H1 (cell line): ENCODE data around the gene IQGAP3. TPM values are rescaled to one million over a fixed set of nuclear protein-coding genes. Genes with fewer than 3 reads are reported as not detected.
A peak's percentile ranks its signal among the peaks of the same experiment; 100 is the strongest.

Source experiments
- CTCF ChIA-PET: fragments of 300-600 bp; sonication (Branson Sonifier 250); formaldehyde crosslinking; loops from one replicate; lab custom pipeline; 2021; ENCODE audit not compliant: partially characterized antibody; lab: Charles Lee
- POLR2A ChIA-PET: fragments of 300-600 bp; sonication (Branson Sonifier 250); formaldehyde crosslinking; loops from one replicate; lab custom pipeline; 2021; ENCODE audit warnings: inconsistent platforms; ENCODE audit not compliant: partially characterized antibody; lab: Charles Lee
- DNase-seq, 2 experiments: peaks; one replicate each; pipeline versions ENCODE4 v3.0.0 to v3.0.0-alpha.2; 2010 to 2022; ENCODE audit warnings: low spot score in 2 of 2, low read depth in 1 of 2, mixed read lengths in 1 of 2
- FAIRE-seq: peaks from 2 replicates; lab custom pipeline; 2011; peaks lifted over from hg19 to GRCh38; lab: Jason Lieb, UNC
- H2AFZ ChIP-seq: 2 replicates; pipeline ENCODE4 v1.8.1; 2012; ENCODE audit warnings: low read length, inconsistent platforms
- H2AK5ac ChIP-seq: 2 replicates; pipeline ENCODE4 v1.6.1; 2013; ENCODE audit warnings: low read depth, low read length
- H2BK120ac ChIP-seq: replicated peaks from 2 replicates; pipeline ENCODE3; 2013; ENCODE audit warnings: low read depth, low read length, inconsistent platforms
- H2BK12ac ChIP-seq: 2 replicates; pipeline ENCODE4 v1.6.1; 2013; ENCODE audit warnings: low read depth, low read length
- H2BK15ac ChIP-seq: 2 replicates; pipeline ENCODE4 v1.6.1; 2013; ENCODE audit warnings: low read length
- H2BK20ac ChIP-seq: 2 replicates; pipeline ENCODE4 v1.6.1; 2013; ENCODE audit warnings: low read length
- H2BK5ac ChIP-seq: 2 replicates; pipeline ENCODE4 v1.6.1; 2013; ENCODE audit warnings: low read depth, low read length
- H3K14ac ChIP-seq: 2 replicates; pipeline ENCODE4 v1.6.1; 2013; ENCODE audit warnings: inconsistent platforms; ENCODE audit not compliant: insufficient read length
- H3K18ac ChIP-seq: 2 replicates; pipeline ENCODE4 v1.6.1; 2013; ENCODE audit warnings: low read length; ENCODE audit errors: extremely low read depth
- H3K23ac ChIP-seq: 2 replicates; pipeline ENCODE4 v1.6.1; 2013; ENCODE audit warnings: inconsistent platforms; ENCODE audit not compliant: insufficient read length
- H3K23me2 ChIP-seq: 2 replicates; pipeline ENCODE4 v1.6.1; 2013; ENCODE audit warnings: low read depth, low read length
- H3K27ac ChIP-seq: 2 replicates; pipeline ENCODE4 v1.6.1; 2011; ENCODE audit warnings: low read depth, low read length, inconsistent platforms
- H3K27me3 ChIP-seq, 4 experiments: replicated peaks in 1 of 4; 1 replicate in 1 of 4; 2 replicates in 3 of 4; pipeline versions ENCODE4 v1.6.1 to v1.8.1; 2011 to 2013; ENCODE audit warnings: low read length in 3 of 4, mild to moderate bottlenecking in 3 of 4, inconsistent platforms in 2 of 4, mixed read lengths in 2 of 4, moderate library complexity in 1 of 4; ENCODE audit not compliant: control insufficient read depth in 3 of 4, insufficient read depth in 3 of 4; ENCODE audit errors: extremely low read depth in 1 of 4
- H3K36me3 ChIP-seq, 4 experiments: 2 replicates each; pipeline versions ENCODE4 v1.6.1 to v1.8.1; 2011 to 2013; ENCODE audit warnings: mild to moderate bottlenecking in 4 of 4, low read length in 3 of 4, moderate library complexity in 2 of 4, control low read depth in 1 of 4, inconsistent platforms in 1 of 4; ENCODE audit not compliant: insufficient read depth in 4 of 4, control insufficient read depth in 2 of 4
- H3K4ac ChIP-seq: replicated peaks from 2 replicates; pipeline ENCODE3; 2013; ENCODE audit warnings: low read length, low read depth, mixed read lengths, inconsistent platforms; ENCODE audit not compliant: insufficient read length
- H3K4me1 ChIP-seq, 4 experiments: replicated peaks in 1 of 4; 1 replicate in 1 of 4; 2 replicates in 3 of 4; pipeline versions ENCODE4 v1.6.1 to v1.8.1; 2011 to 2013; ENCODE audit warnings: low read length in 3 of 4, inconsistent platforms in 2 of 4, mixed read lengths in 1 of 4; ENCODE audit not compliant: insufficient read depth in 4 of 4, control insufficient read depth in 3 of 4
- H3K4me2 ChIP-seq, 2 experiments: 2 replicates each; pipeline versions ENCODE4 v1.6.1 to v1.8.1; 2011 to 2013; ENCODE audit warnings: low read depth in 2 of 2, low read length in 2 of 2, control low read depth in 1 of 2, inconsistent platforms in 1 of 2, mild to moderate bottlenecking in 1 of 2; ENCODE audit not compliant: insufficient read depth in 1 of 2
- H3K4me3 ChIP-seq, 4 experiments: fragments of 200-600, 300-600 bp in 1 of 4; sonication (generic), shearing (Covaris generic), sonication (Bioruptor Twin) in 1 of 4; 2 replicates each; pipeline versions ENCODE4 v1.5.1 to v1.8.1; 2011 to 2016; ENCODE audit warnings: low read length in 4 of 4, low read depth in 3 of 4, control low read depth in 2 of 4, inconsistent platforms in 2 of 4, mild to moderate bottlenecking in 2 of 4, mixed read lengths in 1 of 4, moderate library complexity in 1 of 4; ENCODE audit not compliant: insufficient read depth in 2 of 4; ENCODE audit errors: extremely low read depth in 1 of 4
- H3K56ac ChIP-seq: replicated peaks from 2 replicates; pipeline ENCODE3; 2013; ENCODE audit warnings: low read depth, mild to moderate bottlenecking, mixed read lengths, low read length, inconsistent platforms; ENCODE audit not compliant: insufficient read length
- H3K79me1 ChIP-seq: 2 replicates; pipeline ENCODE4 v1.6.1; 2013; ENCODE audit warnings: low read depth, low read length, control low read depth
- H3K79me2 ChIP-seq, 2 experiments: 2 replicates each; pipeline versions ENCODE4 v1.6.1 to v1.8.1; 2012 to 2013; ENCODE audit warnings: low read length in 2 of 2, mild to moderate bottlenecking in 2 of 2, inconsistent platforms in 1 of 2; ENCODE audit not compliant: insufficient read depth in 2 of 2, control insufficient read depth in 1 of 2
- H3K9ac ChIP-seq, 4 experiments: replicated peaks in 1 of 4; 1 replicate in 1 of 4; 2 replicates in 3 of 4; pipeline versions ENCODE4 v1.6.1 to v1.8.1; 2011 to 2013; ENCODE audit warnings: low read depth in 3 of 4, low read length in 3 of 4, control low read depth in 2 of 4, mild to moderate bottlenecking in 2 of 4, moderate library complexity in 2 of 4, inconsistent platforms in 1 of 4; ENCODE audit errors: extremely low read depth in 1 of 4
- H3K9me3 ChIP-seq, 2 experiments: 2 replicates each; pipeline versions ENCODE4 v1.6.1 to v1.8.1; 2012 to 2013; ENCODE audit warnings: mild to moderate bottlenecking in 2 of 2, moderate library complexity in 2 of 2, control low read depth in 1 of 2, inconsistent platforms in 1 of 2, low read depth in 1 of 2, low read length in 1 of 2, mixed read lengths in 1 of 2; ENCODE audit not compliant: insufficient read depth in 2 of 2
- H4K20me1 ChIP-seq, 2 experiments: replicated peaks in 1 of 2; 2 replicates each; pipeline versions ENCODE3 to v1.8.1; 2011 to 2013; ENCODE audit warnings: inconsistent platforms in 2 of 2, low read length in 2 of 2, mild to moderate bottlenecking in 1 of 2; ENCODE audit not compliant: insufficient read depth in 2 of 2, control insufficient read depth in 1 of 2
- H4K5ac ChIP-seq: 2 replicates; pipeline ENCODE4 v1.6.1; 2013; ENCODE audit warnings: low read length, low read depth, mixed read lengths, inconsistent platforms; ENCODE audit not compliant: insufficient read length
- H4K8ac ChIP-seq: 2 replicates; pipeline ENCODE4 v1.8.0; 2013; ENCODE audit warnings: mild to moderate bottlenecking, moderate library complexity, low read length, inconsistent platforms; ENCODE audit not compliant: insufficient read depth; ENCODE audit errors: extremely low read depth
- H4K91ac ChIP-seq: replicated peaks from 2 replicates; pipeline ENCODE3; 2013; ENCODE audit warnings: low read length, mixed read lengths, inconsistent platforms; ENCODE audit not compliant: insufficient read length
- E2F6 ChIP-seq: IDR thresholded peaks from 2 replicates; pipeline ENCODE4 v1.6.1; 2012; ENCODE audit warnings: inconsistent platforms
- GTF2F1 ChIP-seq: IDR thresholded peaks from 2 replicates; pipeline ENCODE4 v1.6.1; 2012; ENCODE audit warnings: low read depth, low read length, improper control_type of control experiment, borderline replicate concordance
- HDAC2 ChIP-seq, 2 experiments: fragments of 300-600 bp in 1 of 2; sonication (generic) in 1 of 2; IDR thresholded peaks; 2 replicates each; pipeline ENCODE4 v1.6.1; 2011 to 2012; ENCODE audit warnings: low read depth in 2 of 2, low read length in 2 of 2, mild to moderate bottlenecking in 2 of 2, moderate library complexity in 2 of 2, borderline replicate concordance in 1 of 2, inconsistent platforms in 1 of 2
- JUN ChIP-seq: IDR thresholded peaks from 2 replicates; pipeline ENCODE4 v1.6.1; 2011; ENCODE audit warnings: low read depth, mild to moderate bottlenecking, improper control_type of control experiment, low read length
- JUND ChIP-seq: IDR thresholded peaks from 2 replicates; pipeline ENCODE4 v1.6.1; 2011; ENCODE audit warnings: mild to moderate bottlenecking, improper control_type of control experiment, low read length
- NANOG ChIP-seq: IDR thresholded peaks from 2 replicates; pipeline ENCODE4 v1.6.1; 2011; ENCODE audit warnings: low read length, low read depth, mild to moderate bottlenecking, inconsistent platforms; ENCODE audit not compliant: insufficient read depth, poor library complexity, severe bottlenecking
- SP1 ChIP-seq: IDR thresholded peaks from 2 replicates; pipeline ENCODE4 v1.6.1; 2011; ENCODE audit warnings: low read depth, low read length
- TAF1 ChIP-seq: IDR thresholded peaks from 2 replicates; pipeline ENCODE4 v1.6.1; 2011; ENCODE audit warnings: mild to moderate bottlenecking, low read depth, low read length
- TCF12 ChIP-seq: IDR thresholded peaks from 2 replicates; pipeline ENCODE4 v1.6.1; 2011; ENCODE audit warnings: low read depth, mild to moderate bottlenecking, low read length
- ZNF274 ChIP-seq: IDR thresholded peaks from 2 replicates; pipeline ENCODE4 v1.7.0; 2012; ENCODE audit warnings: low read length, borderline replicate concordance; ENCODE audit errors: extremely low read depth
- WGBS, 2 experiments: shearing (Covaris generic) in 1 of 2; methylation state at CpG; one replicate each; pipeline versions ENCODE4 v1.1.6 to v1.1.7; 2013 to 2015; ENCODE audit warnings: low lambda C conversion rate in 2 of 2, mixed read lengths in 2 of 2, inconsistent platforms in 1 of 2, low coverage in 1 of 2, missing lambda C conversion rate in 1 of 2; ENCODE audit not compliant: insufficient replicate concordance in 2 of 2, insufficient coverage in 1 of 2, insufficient read length in 1 of 2; ENCODE audit errors: extremely low coverage in 1 of 2, missing lambda C conversion rate in 1 of 2; 5-methylcytosine and 5-hydroxymethylcytosine counted together
- polyA plus RNA-seq, 7 experiments: library from polyadenylated mRNA; depleted of rRNA in 3 of 7; stranded (reverse) in 5 of 7; unstranded in 2 of 7; fragments of >200 nt in 5 of 7; fragments of 200-250 nt in 2 of 7; gene quantifications; 1 replicate in 5 of 7; 2 replicates in 1 of 7; 4 replicates in 1 of 7; pipeline versions ENCODE4 v1.2.1 to v1.2.3, GENCODE V29; 2011 to 2013; ENCODE audit warnings: missing spikeins in 2 of 7, mixed read lengths in 2 of 7
- total RNA-seq: library from RNA; stranded (reverse); fragmentation: NEBNext Ultra II Directional; extraction: Animal tissue kit (Norgen Biotek cat#: 25700); gene quantifications from 2 replicates; pipeline ENCODE4 v1.2.1, GENCODE V29; 2021

Gene IQGAP3
- total and polyA plus RNA-seq, 2 of the 8 experiments (the other 6 are each of a cell fraction or from before 2014, with no cell fraction given): 14.6 to 22.3 TPM

GRCh38 chr1:156592158-156592909 is 20.0 kb upstream of the IQGAP3 start:
- WGBS, 2 experiments: 51% methylated on average over 16 of the region's 16 CpGs; no CpG with 5 or more reads in 1 of the 2 experiments
- Histone ChIP-seq H3K14ac (no peak overlapping the region), H2BK12ac (no peak overlapping the region), H2BK15ac (no peak overlapping the region), H3K9me3 (no peaks in the 10 kb centered on the region), H3K18ac (peak overlapping the region; percentile 83), H4K8ac (peak overlapping the region; percentile 79; the same call in 1 of the 2 replicates), H3K4ac (peak overlapping the region; percentile 49), H2AFZ (no peak overlapping the region), H3K27me3 (no peaks in the 10 kb centered on the region), H3K23me2 (peaks cover 10% of the 10 kb centered on the region), H3K9ac (peak overlapping the region in 3 of 4 experiments; percentile 37 to 77 (median 75); a peak in 6 of 7 replicates), H2BK5ac (peak overlapping the region; percentile 77; the same call in 1 of the 2 replicates), H4K20me1 (peaks cover 0 to 5% of the 10 kb centered on the region in 2 experiments), H3K36me3 (peaks cover 11 to 42% (median 28%) of the 10 kb centered on the region in 4 experiments), H3K79me2 (no peaks in the 10 kb centered on the region), H4K5ac (peak overlapping the region; percentile 13), H2BK120ac (no peak overlapping the region), H3K4me3 (peak overlapping the region; percentile 62 to 87 (median 81)), H3K79me1 (0 out of 2 replicates have a peak, but pooled peaks cover 2% of the 10 kb centered on the region), H3K4me2 (peak overlapping the region; percentile 68 to 90), H3K27ac (peak overlapping the region; percentile 26; the same call in 1 of the 2 replicates), H4K91ac (no peak overlapping the region), H2AK5ac (no peak overlapping the region), H3K23ac (no peak overlapping the region), H3K4me1 (peaks cover 0 to 10% (median 2%) of the 10 kb centered on the region in 4 experiments; a peak in 4 of 7 replicates), H3K56ac (peak overlapping the region; percentile 92), H2BK20ac (no peak overlapping the region)
- no peak for DNase-seq
- no peak for FAIRE-seq
- CTCF ChIA-PET: interaction anchor here (0.7 to 5.3 kb wide), 16 partner anchors 7 to 206 kb away, joined by 3 to 45 read pairs (median 6); partner anchors contain the start of genes GPATCH4, HAPLN2, MEF2D and TTC24
- POLR2A ChIA-PET: interaction anchor here (0.5 to 5.1 kb wide), 27 partner anchors 10 to 557 kb away, joined by 3 to 66 read pairs (median 5); partner anchors contain the start of genes CRABP2, GPATCH4, HAPLN2 and MEF2D
- TF ChIP-seq TCF12 (no peak), TAF1 (no peak), HDAC2 (IDR thresholded peaks at IDR 0.05; ENCODE audit: borderline replicate concordance in 1 of 2, low read depth in 2 of 2, low read length in 2 of 2) (no peak), SP1 (no peak), E2F6 (no peak), NANOG (no peak), JUND (no peak), ZNF274 (no peak), GTF2F1 (no peak), JUN (no peak)
